Amygdala (tissue), 56 donors: ENCODE results near the gene NDNF.

ENCODE experiments used
- DNase-seq, 56 donors: peaks; one replicate each; lab custom pipeline; 2025; lab: John Stamatoyannopoulos, UW

NDNF gene

DNA sequence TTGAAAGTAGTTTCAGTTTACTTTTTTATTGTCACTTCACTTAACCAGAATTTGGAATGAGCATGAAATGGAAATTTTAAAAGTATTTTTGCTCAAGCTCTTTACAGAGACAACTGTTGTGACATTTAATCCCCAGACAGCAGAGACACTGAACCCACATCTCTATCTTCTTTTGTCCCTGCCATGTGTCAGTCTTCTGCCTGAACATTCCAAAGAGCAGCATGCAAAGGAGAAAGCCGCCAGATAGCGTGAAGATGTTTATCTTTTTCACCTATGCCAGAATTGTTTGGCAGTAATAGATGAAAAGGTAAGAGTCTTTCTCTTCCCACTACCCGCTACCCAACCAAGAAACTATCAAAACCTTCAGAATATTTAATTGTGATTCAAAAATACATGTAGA, 46.8 kb downstream of the NDNF start:
- no peak for DNase-seq

DNA sequence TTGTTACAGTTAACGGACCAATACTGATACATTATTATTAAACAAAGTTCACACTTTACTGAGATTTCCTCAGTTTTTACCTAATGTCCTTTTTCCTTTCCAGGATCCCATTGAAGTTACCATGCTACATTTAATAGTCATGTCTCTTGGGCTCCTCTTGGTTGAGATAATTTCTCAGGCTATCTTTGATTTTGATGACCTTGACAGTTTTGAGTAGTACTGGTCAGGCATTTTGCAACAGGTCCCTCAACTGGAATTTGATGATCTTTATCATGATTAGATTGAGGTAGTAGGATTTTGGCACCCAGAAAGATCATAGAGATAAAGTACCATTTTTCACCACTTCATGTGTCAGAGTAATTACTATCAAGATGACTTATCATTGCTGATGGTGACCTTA, 53.8 kb downstream of the NDNF start:
- no peak for DNase-seq

DNA sequence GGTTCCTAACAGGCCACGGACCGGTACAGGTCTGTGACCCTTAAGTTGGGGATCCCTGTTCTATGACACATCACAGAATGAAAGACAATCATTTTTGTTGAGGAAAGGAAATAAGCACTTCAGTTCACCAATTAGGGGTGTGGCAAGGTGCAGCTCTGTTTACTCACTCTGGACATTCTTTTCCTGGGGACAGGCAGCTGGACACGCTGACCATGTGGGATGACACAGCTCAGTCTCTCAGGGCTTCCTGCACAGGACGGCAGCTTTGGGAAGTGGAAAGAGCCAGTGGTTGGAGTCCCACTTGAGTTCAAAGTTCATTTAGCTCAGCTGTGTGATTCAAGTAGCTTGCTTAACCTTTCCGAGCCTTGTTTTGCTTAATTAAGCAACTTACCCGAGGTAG, 55.7 kb downstream of the NDNF start:
- DNase-seq = no peak

DNA sequence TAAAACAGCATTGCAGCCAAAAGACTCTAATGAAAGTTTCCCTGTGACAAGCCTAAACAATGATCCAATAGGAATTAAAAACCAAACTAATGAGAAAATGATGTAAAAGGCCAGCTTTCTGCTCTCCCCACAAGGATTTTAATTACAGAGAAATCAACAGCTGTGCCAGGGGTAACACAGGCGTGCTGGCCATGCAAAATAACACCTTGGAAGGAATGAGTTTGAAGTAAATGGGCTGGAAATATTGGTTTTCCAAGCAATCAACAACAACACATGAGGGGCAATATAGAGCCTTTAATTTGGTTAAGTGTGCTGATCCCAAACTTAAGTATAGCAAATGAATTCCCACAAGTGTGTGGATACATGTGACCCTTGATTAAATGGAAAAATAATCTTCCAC, 56.9 kb downstream of the NDNF start:
- DNase-seq = peak in 2 of 56 donors; percentile 4 to 7

DNA sequence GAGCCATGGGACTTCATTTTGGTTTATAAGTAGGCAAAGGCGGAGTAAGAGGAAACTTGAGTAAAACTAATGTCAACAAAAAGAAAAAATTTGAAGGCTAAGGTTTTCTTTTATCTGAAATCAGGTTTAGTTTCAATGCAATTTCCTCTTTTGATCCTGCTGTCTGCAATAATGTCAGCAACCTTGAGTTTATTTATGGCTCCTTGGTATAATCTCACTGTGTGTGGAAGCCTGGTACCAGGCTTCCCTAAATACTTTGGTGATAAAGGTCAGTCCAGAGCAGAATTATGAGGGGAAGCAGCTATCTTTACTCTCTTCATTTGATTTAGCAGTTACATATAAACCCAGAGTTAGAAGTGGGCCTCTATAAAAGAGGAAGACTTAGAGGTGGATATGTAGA, 57.8 kb downstream of the NDNF start:
- DNase-seq = no peak

DNA sequence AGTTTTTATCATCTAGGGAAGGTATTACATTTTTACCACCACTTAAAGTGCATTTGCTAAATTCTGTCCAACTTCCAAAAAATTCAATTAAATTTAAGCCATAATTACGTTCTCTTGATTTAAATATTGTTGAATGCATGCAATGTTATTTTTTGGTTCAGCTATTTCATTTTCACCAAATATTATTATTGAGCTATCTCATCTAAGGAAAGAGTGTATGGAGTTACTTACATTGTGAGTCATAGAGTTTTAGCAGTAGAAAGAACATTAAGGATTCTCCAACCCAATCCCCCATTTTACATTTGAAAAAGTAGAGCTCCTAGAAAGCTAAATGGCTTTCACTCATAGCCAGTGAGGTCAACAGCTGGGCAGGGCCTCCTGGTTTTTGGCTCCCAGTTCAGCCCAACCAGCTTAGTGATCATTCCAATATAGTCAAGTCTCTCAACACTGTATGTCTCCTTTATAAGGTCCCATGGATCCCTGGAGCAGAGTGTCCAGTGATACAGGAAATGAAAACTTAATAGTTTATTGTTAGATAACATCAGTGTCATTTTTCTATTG, 60.5 kb downstream of the NDNF start:
- DNase-seq = no peak

DNA sequence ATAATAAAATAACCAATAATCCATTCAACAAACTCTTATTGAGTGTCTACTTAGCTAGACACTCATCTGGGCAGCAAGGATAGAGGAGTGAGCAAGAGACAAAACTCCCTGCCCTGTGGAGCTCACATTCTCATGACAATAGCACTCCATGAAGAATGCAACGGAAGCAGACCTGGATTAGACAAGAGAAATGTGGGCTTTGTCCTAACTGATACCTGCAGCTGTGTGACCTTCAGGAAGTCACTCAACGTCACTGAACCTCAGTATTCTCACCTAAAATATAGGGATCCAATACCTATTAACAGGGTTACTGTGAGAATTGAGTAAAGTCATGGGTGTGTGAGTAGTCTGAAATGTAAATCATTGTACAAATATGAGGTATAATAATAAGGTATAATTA, 61.2 kb downstream of the NDNF start:
- DNase-seq = no peak

DNA sequence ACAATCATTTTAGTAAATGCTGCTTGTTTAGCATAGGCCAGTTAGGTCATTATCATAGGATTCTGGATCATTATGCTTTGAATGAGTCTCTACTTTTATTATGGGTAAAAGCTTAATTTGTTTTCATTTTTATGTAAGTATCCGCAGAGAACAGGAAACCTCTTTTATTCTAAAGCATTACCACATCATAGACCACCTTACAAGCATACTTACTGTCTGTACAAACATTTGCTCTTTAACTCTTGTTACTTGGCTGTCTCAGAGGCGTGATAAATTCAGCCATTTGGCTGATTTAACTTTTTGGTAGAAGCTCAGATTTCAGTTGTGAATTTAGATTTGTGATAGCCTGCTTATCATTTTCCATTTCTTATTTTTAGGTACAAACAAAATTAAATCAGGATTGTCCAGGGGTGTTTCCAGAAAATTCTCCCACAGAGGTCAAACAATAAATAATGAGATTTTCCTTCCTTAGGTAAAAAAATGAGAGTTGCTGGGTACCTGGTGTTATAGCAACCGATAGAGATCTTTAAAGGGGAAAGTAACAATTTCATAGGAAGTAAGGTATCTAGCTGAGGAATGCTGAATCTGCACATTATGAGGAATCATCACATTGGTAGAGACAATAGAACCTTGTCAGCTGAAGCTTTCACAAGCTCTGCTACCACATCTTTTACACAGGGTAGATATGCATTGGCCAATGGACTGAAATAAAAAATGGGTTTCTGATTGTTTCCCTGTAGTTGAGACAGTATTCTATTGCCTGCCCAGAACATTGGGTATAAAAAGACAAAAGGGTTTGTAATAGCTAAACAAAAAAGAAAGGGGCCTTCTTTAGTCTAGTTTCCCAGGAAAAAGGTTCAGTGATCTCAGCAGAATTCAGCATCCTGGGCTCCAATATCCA, 62.5 kb downstream of the NDNF start:
- no peak for DNase-seq

DNA sequence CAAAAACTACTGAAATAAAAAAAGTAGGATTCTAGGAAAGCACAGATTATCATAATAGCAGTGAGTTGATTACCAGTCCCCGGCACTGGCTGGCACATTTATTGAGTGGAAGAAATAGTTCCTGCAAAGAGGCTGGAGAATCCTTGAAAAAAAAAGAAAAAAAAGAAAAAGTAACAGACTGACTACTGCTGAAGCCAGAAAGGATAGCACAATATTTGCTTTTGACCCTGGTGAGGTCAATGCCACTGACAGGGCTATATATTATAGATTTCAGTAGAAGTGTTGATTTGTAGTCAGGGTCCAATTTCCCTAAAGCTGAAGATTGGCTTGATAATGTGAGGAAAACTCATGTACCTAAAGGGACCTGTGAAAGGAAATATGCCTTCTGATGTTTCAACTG, 64.7 kb downstream of the NDNF start:
- DNase-seq = no peak

DNA sequence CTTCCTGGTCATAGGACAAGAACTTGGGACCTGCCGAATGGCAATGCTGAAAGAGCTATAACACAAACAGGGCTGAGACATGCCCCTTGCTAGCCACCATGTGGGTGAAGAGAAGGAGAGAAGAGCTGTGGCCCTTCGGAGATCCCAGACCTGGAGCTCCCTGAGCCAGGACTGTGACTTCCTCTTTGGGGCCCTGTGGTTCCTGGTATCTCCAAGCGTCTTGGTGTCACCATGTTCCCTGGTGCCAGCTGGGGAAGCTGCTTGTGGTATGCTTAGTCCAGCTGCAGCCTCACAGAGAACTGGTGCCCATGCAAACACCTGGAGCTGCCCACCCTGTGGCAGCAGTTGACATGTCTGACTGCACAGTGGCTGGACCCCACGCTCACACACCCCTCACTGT, 68.5 kb downstream of the NDNF start:
- no peak for DNase-seq

DNA sequence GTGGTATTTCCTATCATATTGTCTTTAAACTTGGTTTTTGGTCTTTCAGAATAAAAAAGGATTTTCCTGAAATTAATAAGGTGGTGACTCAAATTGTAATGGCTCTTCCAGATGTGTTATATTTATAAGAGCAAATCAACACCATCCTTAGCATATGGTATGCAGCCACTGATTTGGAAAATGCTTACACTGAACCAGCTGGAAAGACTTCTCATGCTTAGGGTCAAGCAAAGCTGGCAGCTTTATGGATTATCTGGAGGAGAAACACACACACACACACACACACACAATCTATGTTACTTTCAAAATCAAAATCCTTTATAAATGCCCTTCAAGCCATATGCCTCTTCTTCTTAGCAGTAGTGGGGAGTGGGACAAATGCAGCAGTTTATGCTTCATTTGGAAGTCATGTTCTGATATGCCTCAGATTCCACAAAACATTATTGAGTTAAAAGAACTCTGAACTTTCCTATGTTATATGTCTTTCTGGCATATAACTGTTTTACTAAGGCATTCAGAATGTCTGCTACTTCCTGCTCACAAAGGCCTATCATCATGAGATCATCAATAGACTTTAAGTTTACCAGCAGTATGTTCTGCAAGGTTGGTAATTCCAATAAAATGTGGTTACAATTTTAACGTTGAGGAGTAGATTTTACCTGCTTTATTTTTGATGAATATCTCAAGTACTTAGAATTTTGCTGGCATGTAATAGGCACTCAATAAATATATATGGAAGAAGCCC, 76.9 kb downstream of the NDNF start:
- no peak for DNase-seq

DNA sequence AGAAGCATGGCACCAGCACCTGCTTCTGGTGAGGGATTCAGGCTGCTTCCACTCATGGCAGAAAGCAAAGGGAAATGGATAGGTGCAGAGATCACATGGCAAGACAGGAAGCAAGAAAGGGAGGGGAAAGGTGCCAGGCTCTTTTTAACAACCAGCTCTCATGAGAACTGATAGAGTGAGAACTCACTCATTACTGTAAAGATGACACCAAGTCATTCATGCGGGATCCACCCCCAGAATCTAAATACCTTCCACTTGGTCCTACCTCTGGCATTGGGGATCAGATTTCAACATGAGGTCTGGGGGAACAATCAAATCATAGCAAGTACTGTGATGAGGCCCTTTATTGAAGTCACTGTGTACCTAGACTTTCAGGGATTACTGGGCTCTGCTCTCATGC, 77.8 kb downstream of the NDNF start:
- no peak for DNase-seq

DNA sequence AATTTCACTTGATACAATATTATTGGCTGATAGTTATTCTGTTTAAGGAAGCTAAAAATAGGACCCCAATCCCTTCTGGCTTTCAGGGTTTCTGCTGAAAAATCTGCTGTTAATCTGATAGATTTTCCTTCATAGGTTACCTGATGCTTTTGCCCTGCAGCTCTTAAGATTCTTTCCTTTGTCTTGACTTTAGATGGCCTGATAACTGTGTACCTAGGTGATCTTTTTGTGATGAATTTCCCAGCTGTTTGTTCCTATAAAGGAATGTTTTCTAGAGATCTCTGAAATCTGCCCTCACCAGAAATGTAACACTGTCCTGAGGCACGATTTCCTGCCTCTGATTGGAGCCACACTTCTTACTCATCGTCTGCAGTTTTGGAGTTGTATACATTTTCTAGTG, 80.5 kb downstream of the NDNF start:
- no peak for DNase-seq

DNA sequence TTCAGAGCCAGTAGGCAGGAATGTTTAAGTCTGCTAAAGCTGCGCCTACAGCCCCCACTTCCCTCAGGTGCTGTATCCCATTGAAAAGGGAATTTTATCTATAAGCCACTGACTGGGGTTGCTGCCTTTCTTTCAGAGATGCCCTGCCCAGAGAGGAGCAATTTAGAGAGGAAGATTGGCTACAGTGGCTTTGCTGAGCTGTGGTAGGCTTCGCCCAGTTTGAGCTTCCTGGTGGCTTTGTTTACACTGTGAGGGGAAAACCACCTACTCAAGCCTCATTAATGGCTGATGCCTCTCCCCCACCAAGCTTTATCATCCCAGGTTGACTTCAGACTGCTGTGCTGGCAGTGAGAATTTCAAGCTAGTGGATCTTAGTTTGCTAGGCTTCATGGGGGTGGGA, 82.1 kb downstream of the NDNF start:
- no peak for DNase-seq
